ENCODE results near the gene C12orf42. TPM values are rescaled to one million over a fixed set of nuclear protein-coding genes. Genes with fewer than 3 reads are reported as not detected.

C12orf42 gene
- total and polyA plus RNA-seq, 2 donors (not counting 1 experiment from before 2014, with no cell fraction given): 25.6 to 138 TPM

- 75% methylated on average over 1 of the region's 3 CpGs for WGBS (ENCODE audit: insufficient coverage)
- H3K36me3 ChIP-seq (replicated peaks in 1 of 2; ENCODE audit: control extremely low read depth in 1 of 2, control insufficient read depth in 1 of 2, extremely low read depth in 1 of 2, insufficient read depth in 2 of 2, low read length in 1 of 2): no peaks in the 10 kb centered on the region
- H3K27me3 ChIP-seq (replicated peaks in 1 of 4; ENCODE audit: control extremely low read depth in 1 of 4, control insufficient read depth in 3 of 4, insufficient read depth in 4 of 4, low read length in 3 of 4): peaks cover 0 to 2% (median 0%) of the 10 kb centered on the region in 4 experiments
- no peak for TF ChIP-seq CTCF (IDR thresholded peaks at IDR 0.05)
- TF ChIP-seq EZH2 (IDR thresholded peaks at IDR 0.05; ENCODE audit: borderline replicate concordance, insufficient read depth, low read depth, low read length, poor library complexity, severe bottlenecking): no peak
- Mint-ChIP-seq H3K27me3 (peaks cover 4% of the 10 kb centered on the region), H3K27ac (no peak overlapping the region), H3K4me1 (peaks cover 7% of the 10 kb centered on the region), H3K9me3 (ENCODE audit: insufficient read depth) (no peaks in the 10 kb centered on the region), H3K4me3 (no peak overlapping the region)
- H3K4me2 ChIP-seq (replicated peaks; ENCODE audit: low read depth, low read length, poor library complexity, severe bottlenecking): no peak overlapping the region
- POLR2A ChIA-PET: no interaction called here
- peaks cover 3 to 8% of the 10 kb centered on the region in 2 donors for H3K4me1 ChIP-seq (ENCODE audit: control insufficient read depth in 2 of 2, insufficient read depth in 2 of 2, low read length in 2 of 2)
- H4K20me1 ChIP-seq (ENCODE audit: control insufficient read depth, insufficient read depth, low read length, poor library complexity, severe bottlenecking): no peaks in the 10 kb centered on the region
- no peak for DNase-seq
- intact Hi-C loops (cut with micrococcal nuclease): no loop called here
- no peak for ATAC-seq (ENCODE audit: low read depth)
- H3K79me2 ChIP-seq (ENCODE audit: control insufficient read depth, insufficient read depth, low read length): no peaks in the 10 kb centered on the region
- no peak overlapping the region for H3K4me3 ChIP-seq (ENCODE audit: control extremely low read depth in 1 of 5, extremely low read depth in 1 of 5, insufficient read depth in 1 of 5, low read depth in 2 of 5, low read length in 4 of 5)
- CTCF ChIA-PET: interaction anchor here (0.9 kb wide), 1 partner anchor 34 kb away, joined by 3 read pairs; no protein-coding TSS in a partner anchor
- H3K27ac ChIP-seq (ENCODE audit: low read length in 2 of 2): no peak overlapping the region
- H3K9ac ChIP-seq (ENCODE audit: low read length): no peak overlapping the region
- peaks cover 1 to 9% (median 9%) of the 10 kb centered on the region in 3 donors for H3K9me3 ChIP-seq (ENCODE audit: control extremely low read depth in 1 of 3, control insufficient read depth in 2 of 3, insufficient read depth in 1 of 3, low read length in 2 of 3)
- no peak overlapping the region for H2AFZ ChIP-seq (ENCODE audit: insufficient read depth, low read depth, low read length, poor library complexity, severe bottlenecking)
These were observed 18.1 kb upstream of the C12orf42 start for GRCh38 chr12:103513875-103514274.

GRCh38 chr12:103505371-103506236 is 9.8 kb upstream of the C12orf42 start:
- Histone ChIP-seq H3K9ac (ENCODE audit: low read length) (no peak overlapping the region), H2AFZ (ENCODE audit: insufficient read depth, low read depth, low read length, poor library complexity, severe bottlenecking) (peak overlapping the region; percentile 21), H3K4me2 (replicated peaks; ENCODE audit: low read depth, low read length, poor library complexity, severe bottlenecking) (no peak overlapping the region), H3K27me3 (replicated peaks in 1 of 4; ENCODE audit: control extremely low read depth in 1 of 4, control insufficient read depth in 3 of 4, insufficient read depth in 4 of 4, low read length in 3 of 4) (peaks cover 0 to 6% (median 0%) of the 10 kb centered on the region in 4 experiments), H4K20me1 (ENCODE audit: control insufficient read depth, insufficient read depth, low read length, poor library complexity, severe bottlenecking) (no peaks in the 10 kb centered on the region), H3K4me1 (ENCODE audit: control insufficient read depth in 2 of 2, insufficient read depth in 2 of 2, low read length in 2 of 2) (peaks cover 0 to 5% of the 10 kb centered on the region in 2 donors), H3K27ac (ENCODE audit: low read length in 2 of 2) (no peak overlapping the region), H3K9me3 (ENCODE audit: control extremely low read depth in 1 of 3, control insufficient read depth in 2 of 3, insufficient read depth in 1 of 3, low read length in 2 of 3) (peaks cover 0 to 1% (median 0%) of the 10 kb centered on the region in 3 donors), H3K79me2 (ENCODE audit: control insufficient read depth, insufficient read depth, low read length) (no peaks in the 10 kb centered on the region), H3K4me3 (ENCODE audit: control extremely low read depth in 1 of 5, extremely low read depth in 1 of 5, insufficient read depth in 1 of 5, low read depth in 2 of 5, low read length in 4 of 5) (no peak overlapping the region), H3K36me3 (replicated peaks in 1 of 2; ENCODE audit: control extremely low read depth in 1 of 2, control insufficient read depth in 1 of 2, extremely low read depth in 1 of 2, insufficient read depth in 2 of 2, low read length in 1 of 2) (no peaks in the 10 kb centered on the region)
- ChIA-PET POLR2A (no interaction called here), CTCF (interaction anchor here (0.8 to 7.8 kb wide), 7 partner anchors 8 to 622 kb away, joined by 3 to 86 read pairs (median 16); no protein-coding TSS in a partner anchor)
- Mint-ChIP-seq H3K27me3 (peaks cover 2% of the 10 kb centered on the region), H3K27ac (peak overlapping the region; percentile 75), H3K4me3 (no peak overlapping the region), H3K9me3 (ENCODE audit: insufficient read depth) (no peaks in the 10 kb centered on the region), H3K4me1 (peaks cover 30% of the 10 kb centered on the region)
- TF ChIP-seq EZH2 (IDR thresholded peaks at IDR 0.05; ENCODE audit: borderline replicate concordance, insufficient read depth, low read depth, low read length, poor library complexity, severe bottlenecking): no peak
- TF ChIP-seq CTCF (IDR thresholded peaks at IDR 0.05): no peak
- WGBS (ENCODE audit: insufficient coverage): 65% methylated on average over 9 of the region's 9 CpGs
- DNase-seq: peak; percentile 26
- intact Hi-C loops (cut with micrococcal nuclease): loop anchor here (2.0 kb wide), 1 partner anchor 105 kb away; no protein-coding TSS in a partner anchor
- ATAC-seq (ENCODE audit: low read depth): peak; percentile 81
